PC-9 (cell line): ENCODE measurements around the gene EIF2AK3. TPM values are rescaled to one million over a fixed set of nuclear protein-coding genes. Genes with fewer than 3 reads are reported as not detected.

ENCODE experiments used
- BruUV-seq: library from RNA; stranded (reverse); fragments of 400-500 nt; replicated peaks from 2 replicates; lab custom pipeline; 2021; lab: Mats Ljungman, UMichigan
- CTCF ChIA-PET: fragments of 300-600 bp; sonication (Branson Sonifier 250); formaldehyde crosslinking; loops from one replicate; lab custom pipeline; 2022; ENCODE audit warnings: antibody characterized with exemption; lab: Charles Lee
- POLR2A ChIA-PET: fragments of 300-600 bp; sonication (Branson Sonifier 250); formaldehyde crosslinking; loops from one replicate; lab custom pipeline; 2022; ENCODE audit warnings: antibody characterized with exemption; ENCODE audit not compliant: unreplicated experiment; lab: Charles Lee
- DNase-seq, 2 experiments: peaks; one replicate each; pipeline versions ENCODE4 v3.0.0 to v3.0.0-alpha.2; 2015 to 2022; ENCODE audit warnings: mixed read lengths in 1 of 2
- H2AFZ ChIP-seq: fragments of 200-600 bp; sonication (generic); 2 replicates; pipeline ENCODE4 v1.8.1; 2017; ENCODE audit warnings: antibody characterized with exemption
- H3F3A ChIP-seq: fragments of 200-600 bp; sonication (generic); 2 replicates; pipeline ENCODE4 v1.8.1; 2017; ENCODE audit warnings: antibody characterized with exemption, mild to moderate bottlenecking, low read depth; ENCODE audit not compliant: insufficient read depth
- H3K27ac ChIP-seq: fragments of 200-600 bp; sonication (generic); 2 replicates; pipeline ENCODE4 v1.6.1; 2016; ENCODE audit warnings: mixed run types
- H3K27me3 ChIP-seq: fragments of 200-600 bp; sonication (generic); 2 replicates; pipeline ENCODE4 v1.6.1; 2016; ENCODE audit warnings: low read depth, mixed run types; ENCODE audit not compliant: insufficient read depth
- H3K36me3 ChIP-seq: fragments of 200-600 bp; sonication (generic); 2 replicates; pipeline ENCODE4 v1.6.1; 2016; ENCODE audit warnings: low read depth, mixed run types
- H3K4me1 ChIP-seq: fragments of 200-600 bp; sonication (generic); replicated peaks from 2 replicates; pipeline ENCODE4 v1.6.1; 2016; ENCODE audit warnings: mixed run types; ENCODE audit not compliant: insufficient read depth
- H3K4me2 ChIP-seq: fragments of 200-600 bp; sonication (generic); 2 replicates; pipeline ENCODE4 v1.6.1; 2017; ENCODE audit warnings: mixed run types
- H3K4me3 ChIP-seq: fragments of 200-600 bp; sonication (generic); 2 replicates; pipeline ENCODE4 v1.6.1; 2016; ENCODE audit warnings: mixed run types
- H3K79me2 ChIP-seq: fragments of 200-600 bp; sonication (generic); 2 replicates; pipeline ENCODE4 v1.6.1; 2017; ENCODE audit warnings: low read depth, mixed run types
- H3K9me2 ChIP-seq: fragments of 200-600 bp; sonication (generic); 2 replicates; pipeline ENCODE4 v1.8.1; 2017; ENCODE audit warnings: mild to moderate bottlenecking; ENCODE audit not compliant: insufficient read depth
- H3K9me3 ChIP-seq: fragments of 200-600 bp; sonication (generic); 2 replicates; pipeline ENCODE4 v1.8.1; 2016; ENCODE audit warnings: low read depth; ENCODE audit not compliant: insufficient read depth
- H4K20me1 ChIP-seq: fragments of 200-600 bp; sonication (generic); 2 replicates; pipeline ENCODE4 v1.8.1; 2017; ENCODE audit not compliant: insufficient read depth
- CTCF ChIP-seq: fragments of 200-600 bp; sonication (generic); conservative IDR thresholded peaks from 2 replicates; pipeline ENCODE4 v1.6.1; 2017; ENCODE audit warnings: mixed run types, antibody characterized with exemption, mild to moderate bottlenecking, moderate library complexity
- EZH2 ChIP-seq: fragments of 200-600 bp; sonication (generic); IDR thresholded peaks from 2 replicates; pipeline ENCODE4 v1.8.0; 2017; ENCODE audit warnings: antibody characterized with exemption, low read depth
- intact Hi-C: fragments of 100-400 bp; cut with micrococcal nuclease; formaldehyde crosslinking; loops from one replicate; pipeline ENCODE4 v1.10.0; 2022; ENCODE audit not compliant: unreplicated experiment
- total RNA-seq: library from RNA; stranded (reverse); gene quantifications from 2 replicates; pipeline ENCODE4 v1.2.3, GENCODE V29; 2021

The EIF2AK3 gene
- total RNA-seq, 1 experiment from 2014 or later = 8.8 TPM

- H4K20me1 ChIP-seq = no peaks in the 10 kb centered on the region
- intact Hi-C loops = loop anchor here (1.0 kb wide), 2 partner anchors 31 to 59 kb away; no protein-coding TSS in a partner anchor
- ChIA-PET POLR2A (interaction anchor here (0.5 to 2.5 kb wide), 3 partner anchors 31 to 444 kb away, joined by 12 to 48 read pairs (median 14); no protein-coding TSS in a partner anchor), CTCF (interaction anchor here (0.5 to 1.1 kb wide), 2 partner anchors 10 to 489 kb away, joined by 3 to 20 read pairs; no protein-coding TSS in a partner anchor)
- peaks cover 13% of the 10 kb centered on the region for H3F3A ChIP-seq
- H3K79me2 ChIP-seq = no peaks in the 10 kb centered on the region
- no peak overlapping the region; the same call in 1 of the 2 replicates for H2AFZ ChIP-seq
- peak overlapping the region; percentile 34; the same call in 1 of the 2 replicates for H3K4me3 ChIP-seq
- H3K4me1 ChIP-seq = peaks cover 39% of the 10 kb centered on the region
- no peaks in the 10 kb centered on the region for H3K36me3 ChIP-seq
- peak overlapping the region; percentile 70 for H3K27ac ChIP-seq
- H3K27me3 ChIP-seq = no peaks in the 10 kb centered on the region
- peak; percentile 49 to 89 for DNase-seq
- H3K9me2 ChIP-seq = no peaks in the 10 kb centered on the region
- BruUV-seq = TSS peak; percentile 80
- peak overlapping the region; percentile 69 for H3K4me2 ChIP-seq
- TF ChIP-seq CTCF = no peak
- no peak for TF ChIP-seq EZH2
- no peaks in the 10 kb centered on the region for H3K9me3 ChIP-seq
Measured at GRCh38 chr2:88658881-88659537, 31.7 kb upstream of the EIF2AK3 start.

GRCh38 chr2:88658326-88658725 is 31.1 kb upstream of the EIF2AK3 start:
- DNase-seq = peak in 1 of 2 experiments; percentile 56
- Histone ChIP-seq H2AFZ (no peak overlapping the region), H3K4me3 (no peak overlapping the region), H3K79me2 (no peaks in the 10 kb centered on the region), H4K20me1 (no peaks in the 10 kb centered on the region), H3K27me3 (no peaks in the 10 kb centered on the region), H3K9me3 (no peaks in the 10 kb centered on the region), H3K9me2 (no peaks in the 10 kb centered on the region), H3F3A (peaks cover 13% of the 10 kb centered on the region), H3K27ac (peak overlapping the region; percentile 70), H3K4me1 (peaks cover 39% of the 10 kb centered on the region), H3K36me3 (no peaks in the 10 kb centered on the region), H3K4me2 (peak overlapping the region; percentile 69)
- TF ChIP-seq EZH2 = no peak
- TF ChIP-seq CTCF = no peak
- POLR2A ChIA-PET = interaction anchor here (2.5 kb wide), 1 partner anchor 30 kb away, joined by 14 read pairs; no protein-coding TSS in a partner anchor
- BruUV-seq = no TSS peak
- CTCF ChIA-PET = interaction anchor here (1.1 kb wide), 1 partner anchor 11 kb away, joined by 3 read pairs; no protein-coding TSS in a partner anchor
- intact Hi-C loops = no loop called here

GRCh38 chr2:88657131-88657530 is 29.9 kb upstream of the EIF2AK3 start:
- Histone ChIP-seq H3K27me3 (no peaks in the 10 kb centered on the region), H2AFZ (no peak overlapping the region), H3K4me3 (no peak overlapping the region), H4K20me1 (no peaks in the 10 kb centered on the region), H3K4me2 (peak overlapping the region; percentile 25; the same call in 1 of the 2 replicates), H3K36me3 (no peaks in the 10 kb centered on the region), H3K27ac (no peak overlapping the region), H3K9me3 (no peaks in the 10 kb centered on the region), H3F3A (peaks cover 14% of the 10 kb centered on the region), H3K79me2 (no peaks in the 10 kb centered on the region), H3K4me1 (peaks cover 40% of the 10 kb centered on the region), H3K9me2 (no peaks in the 10 kb centered on the region)
- BruUV-seq = no TSS peak
- peak in 1 of 2 experiments; percentile 81 for DNase-seq
- intact Hi-C loops = no loop called here
- TF ChIP-seq CTCF = no peak
- no peak for TF ChIP-seq EZH2
- ChIA-PET POLR2A (no interaction called here), CTCF (interaction anchor here (0.6 kb wide), 1 partner anchor 12 kb away, joined by 15 read pairs; no protein-coding TSS in a partner anchor)
